Body of pancreas (tissue), 4 donors: ENCODE data around the gene DOC2B.

Experiments used
- POLR2A ChIP-seq, 3 donors: fragments of 450-650 bp; IDR thresholded peaks; one replicate each; pipeline ENCODE4 v1.6.1; 2016; ENCODE audit warnings: antibody characterized with exemption in 3 of 3, mild to moderate bottlenecking in 2 of 3
- TF ChIP-seq, protein P1 (sequence below), 7 experiments: fragments of 450-650 bp in 4 of 7; fragments of 200-600 bp in 3 of 7; sonication (generic) in 3 of 7; IDR thresholded peaks; one replicate each; pipeline ENCODE4 v1.5.1; 2016 to 2019; ENCODE audit warnings: antibody characterized with exemption in 7 of 7

DNA sequence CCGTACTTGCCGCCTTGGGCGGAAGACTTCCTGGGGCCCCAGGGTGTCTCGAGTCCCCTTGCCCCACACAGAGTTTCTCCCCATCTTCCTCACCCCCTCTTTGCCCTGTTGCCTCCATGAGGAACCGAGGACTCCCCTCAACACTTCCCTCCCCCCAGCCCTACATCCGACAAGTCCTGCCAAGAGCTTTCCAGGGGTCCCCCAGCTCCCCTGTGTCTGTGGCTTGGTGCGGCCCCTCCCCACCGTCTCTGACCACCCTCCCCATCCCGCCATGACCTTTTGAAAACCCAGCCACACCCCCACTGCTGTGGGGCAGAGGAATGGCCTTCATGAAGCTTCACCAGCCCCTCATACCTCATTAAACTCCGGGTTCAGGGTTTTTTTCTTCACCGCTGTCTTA, 32.7 kb downstream of the DOC2B start:
- TF ChIP-seq POLR2A (IDR thresholded peaks at IDR 0.05): no peak
- TF ChIP-seq, protein P1, sequence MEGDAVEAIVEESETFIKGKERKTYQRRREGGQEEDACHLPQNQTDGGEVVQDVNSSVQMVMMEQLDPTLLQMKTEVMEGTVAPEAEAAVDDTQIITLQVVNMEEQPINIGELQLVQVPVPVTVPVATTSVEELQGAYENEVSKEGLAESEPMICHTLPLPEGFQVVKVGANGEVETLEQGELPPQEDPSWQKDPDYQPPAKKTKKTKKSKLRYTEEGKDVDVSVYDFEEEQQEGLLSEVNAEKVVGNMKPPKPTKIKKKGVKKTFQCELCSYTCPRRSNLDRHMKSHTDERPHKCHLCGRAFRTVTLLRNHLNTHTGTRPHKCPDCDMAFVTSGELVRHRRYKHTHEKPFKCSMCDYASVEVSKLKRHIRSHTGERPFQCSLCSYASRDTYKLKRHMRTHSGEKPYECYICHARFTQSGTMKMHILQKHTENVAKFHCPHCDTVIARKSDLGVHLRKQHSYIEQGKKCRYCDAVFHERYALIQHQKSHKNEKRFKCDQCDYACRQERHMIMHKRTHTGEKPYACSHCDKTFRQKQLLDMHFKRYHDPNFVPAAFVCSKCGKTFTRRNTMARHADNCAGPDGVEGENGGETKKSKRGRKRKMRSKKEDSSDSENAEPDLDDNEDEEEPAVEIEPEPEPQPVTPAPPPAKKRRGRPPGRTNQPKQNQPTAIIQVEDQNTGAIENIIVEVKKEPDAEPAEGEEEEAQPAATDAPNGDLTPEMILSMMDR (IDR thresholded peaks at IDR 0.05): no peak
